Keratinocyte (primary cell): ENCODE measurements around the gene COL20A1. TPM values are rescaled to one million over a fixed set of nuclear protein-coding genes. Genes with fewer than 3 reads are reported as not detected.

Source experiments
- DNase-seq: peaks from one replicate; pipeline ENCODE4 v3.0.0-alpha.2; 2011; ENCODE audit warnings: low read depth, missing footprints, low spot score
- FAIRE-seq: peaks from 2 replicates; lab custom pipeline; 2011; peaks lifted over from hg19 to GRCh38; lab: Jason Lieb, UNC
- H2AFZ ChIP-seq: 2 replicates; pipeline ENCODE4 v1.6.0; 2012; ENCODE audit warnings: low read length, control low read depth, inconsistent platforms; ENCODE audit not compliant: control insufficient read depth
- H3K27ac ChIP-seq: 2 replicates; pipeline ENCODE4 v1.5.1; 2011; ENCODE audit warnings: low read length; ENCODE audit not compliant: control insufficient read depth, insufficient read depth
- H3K27me3 ChIP-seq: 3 replicates; pipeline ENCODE4 v1.6.0; 2011; ENCODE audit warnings: low read length; ENCODE audit not compliant: control insufficient read depth, insufficient read depth; ENCODE audit errors: extremely low read depth
- H3K36me3 ChIP-seq, 2 experiments: 2 replicates in 1 of 2; 3 replicates in 1 of 2; pipeline ENCODE4 v1.5.1; 2011; ENCODE audit warnings: low read length in 2 of 2, mild to moderate bottlenecking in 1 of 2; ENCODE audit not compliant: control insufficient read depth in 2 of 2, insufficient read depth in 2 of 2; ENCODE audit errors: extremely low read depth in 1 of 2
- H3K4me1 ChIP-seq: 3 replicates; pipeline ENCODE4 v1.5.1; 2011; ENCODE audit warnings: low read length; ENCODE audit not compliant: control insufficient read depth, insufficient read depth; ENCODE audit errors: extremely low read depth
- H3K4me2 ChIP-seq: 3 replicates; pipeline ENCODE4 v1.6.0; 2011; ENCODE audit warnings: low read depth, low read length; ENCODE audit not compliant: control insufficient read depth, insufficient read depth; ENCODE audit errors: extremely low read depth
- H3K4me3 ChIP-seq, 3 experiments: fragments of 200-600 bp in 1 of 3; sonication (generic) in 1 of 3; 2 replicates in 2 of 3; 3 replicates in 1 of 3; pipeline ENCODE4 v1.5.1; 2011 to 2016; ENCODE audit warnings: low read length in 3 of 3, mild to moderate bottlenecking in 3 of 3, control low read depth in 2 of 3, inconsistent platforms in 1 of 3, low read depth in 1 of 3, mixed read lengths in 1 of 3, mixed run types in 1 of 3, moderate library complexity in 1 of 3; ENCODE audit not compliant: control insufficient read depth in 2 of 3, insufficient read depth in 2 of 3; ENCODE audit errors: extremely low read depth in 1 of 3
- H3K79me2 ChIP-seq: 2 replicates; pipeline ENCODE4 v1.6.0; 2012; ENCODE audit warnings: low read length; ENCODE audit not compliant: control insufficient read depth, insufficient read depth
- H3K9ac ChIP-seq: 3 replicates; pipeline ENCODE4 v1.6.0; 2011; ENCODE audit warnings: low read length; ENCODE audit not compliant: control insufficient read depth, insufficient read depth; ENCODE audit errors: extremely low read depth
- H3K9me1 ChIP-seq: 3 replicates; pipeline ENCODE4 v1.6.0; 2011; ENCODE audit warnings: low read length; ENCODE audit not compliant: control insufficient read depth, insufficient read depth; ENCODE audit errors: extremely low read depth
- H3K9me3 ChIP-seq: 2 replicates; pipeline ENCODE4 v1.5.1; 2012; ENCODE audit warnings: low read depth, low read length; ENCODE audit not compliant: control insufficient read depth
- H4K20me1 ChIP-seq: 3 replicates; pipeline ENCODE4 v1.6.0; 2011; ENCODE audit warnings: low read length; ENCODE audit not compliant: control insufficient read depth, insufficient read depth; ENCODE audit errors: extremely low read depth
- CTCF ChIP-seq, 3 experiments: IDR thresholded peaks in 1 of 3; conservative IDR thresholded peaks in 1 of 3; optimal IDR thresholded peaks in 1 of 3; 2 replicates in 2 of 3; 3 replicates in 1 of 3; pipeline versions ENCODE3 to v1.5.1; 2011; ENCODE audit warnings: low read length in 3 of 3, mild to moderate bottlenecking in 3 of 3, moderate library complexity in 2 of 3, control low read depth in 1 of 3, inconsistent platforms in 1 of 3; ENCODE audit not compliant: insufficient read depth in 2 of 3; ENCODE audit errors: extremely low read depth in 1 of 3
- EZH2 ChIP-seq: IDR thresholded peaks from one replicate; pipeline ENCODE4 v1.6.1; 2012; ENCODE audit warnings: inconsistent platforms, mild to moderate bottlenecking, low read length, moderate library complexity
- dilution Hi-C: fragments of 300-500 bp; cut with MboI; formaldehyde crosslinking; loops from one replicate; pipeline ENCODE4 v1.7.0; 2020; ENCODE audit warnings: low sequenced_read_pairs; ENCODE audit not compliant: extremely low pct_ligation_motif_present
- polyA plus RNA-seq, 5 experiments: library from polyadenylated mRNA; depleted of rRNA in 3 of 5; stranded (reverse) in 3 of 5; stranded (forward) in 1 of 5; unstranded in 1 of 5; fragments of >200 nt; gene quantifications; 1 replicate in 1 of 5; 2 replicates in 3 of 5; 3 replicates in 1 of 5; pipeline versions ENCODE4 v1.2.1 to v1.2.3, GENCODE V29; 2011 to 2012; ENCODE audit warnings: missing spikeins in 2 of 5, low read depth in 1 of 5, low replicate concordance in 1 of 5

Gene COL20A1
- polyA plus RNA-seq, 1 donor (not counting 4 experiments of a cell fraction or from before 2014, with no cell fraction given), result not detected

GRCh38 chr20:63293871-63294535 is 1.0 kb downstream of the COL20A1 start:
- Histone ChIP-seq H2AFZ (no peak overlapping the region), H3K4me2 (no peak overlapping the region), H3K79me2 (no peaks in the 10 kb centered on the region), H3K4me3 (no peak overlapping the region), H3K36me3 (peaks cover 2 to 5% of the 10 kb centered on the region in 2 experiments), H3K27me3 (peaks cover 26% of the 10 kb centered on the region), H3K9me3 (no peaks in the 10 kb centered on the region), H3K27ac (no peak overlapping the region), H3K4me1 (no peaks in the 10 kb centered on the region), H3K9ac (no peak overlapping the region), H4K20me1 (peaks cover 5% of the 10 kb centered on the region), H3K9me1 (no peaks in the 10 kb centered on the region)
- dilution Hi-C loops, result no loop called here
- DNase-seq, result no peak
- no peak for FAIRE-seq
- TF ChIP-seq CTCF (optimal IDR thresholded peaks at IDR 0.05 in 1 of 3, IDR thresholded peaks at IDR 0.05 in 1 of 3, conservative IDR thresholded peaks at IDR 0.05 in 1 of 3; ENCODE audit: extremely low read depth in 1 of 3, insufficient read depth in 2 of 3, low read length in 3 of 3) (no peak), EZH2 (no peak)

- H3K4me3 ChIP-seq, result no peak overlapping the region
- H3K4me2 ChIP-seq, result no peak overlapping the region
- H3K36me3 ChIP-seq, result no peaks in the 10 kb centered on the region
- no peak for TF ChIP-seq EZH2
- no peak for TF ChIP-seq CTCF (optimal IDR thresholded peaks at IDR 0.05 in 1 of 3, IDR thresholded peaks at IDR 0.05 in 1 of 3, conservative IDR thresholded peaks at IDR 0.05 in 1 of 3; ENCODE audit: extremely low read depth in 1 of 3, insufficient read depth in 2 of 3, low read length in 3 of 3)
- no peak overlapping the region for H2AFZ ChIP-seq
- no peaks in the 10 kb centered on the region for H3K4me1 ChIP-seq
- peaks cover 26% of the 10 kb centered on the region for H3K27me3 ChIP-seq
- peaks cover 5% of the 10 kb centered on the region for H4K20me1 ChIP-seq
- DNase-seq, result no peak
- no peak for FAIRE-seq
- H3K9ac ChIP-seq, result no peak overlapping the region
- no peaks in the 10 kb centered on the region for H3K9me1 ChIP-seq
- no peaks in the 10 kb centered on the region for H3K79me2 ChIP-seq
- dilution Hi-C loops, result no loop called here
- H3K9me3 ChIP-seq, result no peaks in the 10 kb centered on the region
- H3K27ac ChIP-seq, result no peak overlapping the region
Observed at GRCh38 chr20:63294536-63294900, 1.5 kb downstream of the COL20A1 start.
